ELR (cell line): ENCODE results near the gene FBXO28.

Experiments used
- DNase-seq: peaks from one replicate; pipeline ENCODE4 v3.0.0-alpha.2; 2015; ENCODE audit warnings: low read depth

FBXO28 gene

GRCh38 chr1:224157316-224157715, 43.4 kb downstream of the FBXO28 start:
- DNase-seq: no peak

DNA sequence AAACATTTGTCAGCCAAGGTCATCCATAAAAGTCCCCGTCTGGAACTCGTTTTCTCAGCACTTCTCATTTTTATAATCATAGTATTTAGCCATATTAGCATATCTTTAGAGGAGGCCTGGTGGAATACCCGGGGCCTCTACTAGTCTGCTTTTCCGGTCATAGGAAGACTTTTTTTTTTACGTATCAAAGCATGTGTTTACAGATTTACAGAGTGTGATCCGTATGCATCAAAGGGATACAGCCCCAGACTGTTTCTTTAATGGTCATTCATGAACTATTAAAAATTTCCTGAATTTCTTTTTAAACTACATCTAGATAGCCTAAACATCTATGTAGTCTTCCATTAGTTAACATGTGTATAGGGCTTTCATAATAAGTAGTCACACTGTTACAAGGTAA, 45.6 kb downstream of the FBXO28 start:
- DNase-seq: no peak

DNA sequence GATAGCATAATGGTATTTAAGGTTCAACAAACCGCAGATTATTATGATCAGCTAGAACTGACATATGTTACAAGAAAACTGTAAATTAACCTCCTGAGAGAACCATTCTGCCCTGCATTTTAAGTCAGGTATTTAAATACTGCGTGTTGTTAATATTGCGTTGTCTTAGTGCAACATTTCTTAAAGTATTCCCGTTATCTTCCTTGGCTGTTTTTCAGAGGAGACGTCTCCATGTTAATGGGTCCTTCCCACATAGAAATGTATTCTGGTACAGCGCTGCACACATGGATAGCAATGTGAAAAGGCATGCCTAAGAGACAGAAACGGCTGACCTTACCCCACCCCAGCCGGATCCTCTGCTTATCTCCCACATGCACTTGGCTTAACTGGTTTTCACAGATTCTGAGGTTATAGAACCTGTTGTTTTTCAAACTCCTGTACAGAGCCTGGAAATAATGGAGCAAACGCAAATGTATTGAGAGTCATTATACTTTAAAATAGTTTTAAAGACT, 46.3 kb downstream of the FBXO28 start:
- no peak for DNase-seq

DNA sequence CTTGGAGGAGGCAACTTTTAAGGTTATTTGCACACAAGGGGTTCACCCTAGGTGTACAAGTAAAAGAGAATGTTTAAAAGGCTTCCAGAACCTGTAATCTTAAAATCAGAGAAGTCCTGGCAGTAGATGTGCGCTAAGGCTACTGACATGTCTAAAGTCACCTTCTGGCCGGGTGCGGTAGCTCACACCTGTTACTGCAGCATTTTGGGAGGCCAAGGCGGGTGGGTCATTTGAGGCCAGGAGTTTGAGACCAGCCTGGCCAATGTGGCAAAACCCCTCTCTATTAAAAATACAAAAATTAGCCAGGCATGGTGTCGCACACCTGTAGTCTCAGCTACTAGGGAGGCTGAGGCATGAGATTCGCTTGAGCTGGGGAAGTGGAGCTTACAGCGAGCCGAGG, 48.9 kb downstream of the FBXO28 start:
- DNase-seq: no peak

DNA sequence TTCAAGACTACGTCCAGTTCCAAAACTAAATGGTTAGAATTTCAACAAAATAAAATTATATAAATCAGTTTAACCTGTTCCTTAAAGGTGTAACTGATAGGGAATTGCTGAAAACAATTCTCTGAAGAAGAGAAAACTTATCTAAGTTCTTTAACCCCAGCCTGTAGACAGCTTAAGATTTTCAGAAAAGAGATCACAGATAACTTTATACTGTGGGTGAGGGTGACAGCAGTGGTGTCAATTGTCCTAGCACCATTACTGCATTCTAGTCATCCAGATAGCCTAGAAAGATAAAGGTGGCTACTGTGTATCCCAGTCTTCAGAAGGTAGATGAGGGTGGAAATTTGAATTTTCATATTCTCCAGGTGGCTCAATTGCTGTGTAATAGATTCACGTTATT, 49.4 kb downstream of the FBXO28 start:
- DNase-seq: no peak

DNA sequence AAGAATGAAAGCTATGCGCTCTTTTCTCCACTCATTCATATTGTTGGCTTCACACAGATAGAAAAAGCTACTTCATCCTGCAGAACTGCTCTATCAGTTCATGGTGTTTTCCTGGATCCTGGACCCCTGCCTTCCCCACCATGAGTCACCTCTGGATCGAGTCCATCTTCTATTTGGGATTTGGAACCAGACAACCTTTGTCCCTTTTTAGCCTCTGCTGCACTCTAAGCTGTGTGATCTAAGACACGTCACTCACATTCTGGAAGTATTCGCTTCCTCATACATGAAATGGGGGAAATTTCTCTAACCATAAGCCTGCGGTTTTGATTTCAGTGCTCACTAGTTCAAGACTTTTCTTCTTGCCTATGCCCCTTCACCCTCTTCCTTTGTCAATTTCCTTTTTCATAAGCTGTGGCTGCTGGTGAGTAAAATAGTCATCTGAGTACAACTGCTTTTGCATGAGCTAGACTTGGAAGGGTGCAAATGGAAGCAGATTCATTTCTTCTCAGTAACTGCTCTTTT, 55.0 kb downstream of the FBXO28 start:
- DNase-seq: peak; percentile 65

DNA sequence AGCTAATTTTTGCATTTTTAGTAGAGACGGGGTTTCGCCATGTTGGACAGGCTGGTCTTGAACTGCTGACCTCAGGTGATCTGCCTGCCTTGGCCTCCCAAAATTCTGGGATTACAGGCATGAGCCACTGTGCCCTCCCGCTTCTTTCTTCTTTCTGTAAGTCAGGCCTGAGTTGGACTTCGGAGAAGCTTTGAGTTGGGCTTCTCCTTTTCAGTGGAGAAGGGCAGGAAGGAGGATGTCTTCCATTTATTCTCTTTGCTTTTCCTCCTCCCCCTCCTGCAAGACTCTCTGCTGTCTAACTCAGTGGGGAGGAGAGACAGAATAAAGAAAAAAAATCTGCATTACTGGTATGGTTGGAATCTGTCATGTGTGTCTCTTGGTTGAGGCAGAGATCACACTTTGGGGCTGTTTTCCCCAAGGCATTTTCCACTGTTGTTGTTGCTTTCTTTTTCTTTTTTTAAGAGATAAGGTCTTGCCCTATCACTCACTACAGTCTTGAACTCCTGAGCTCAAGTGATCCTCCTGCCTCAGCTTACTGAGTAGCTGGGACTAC, 55.9 kb downstream of the FBXO28 start:
- DNase-seq: no peak

DNA sequence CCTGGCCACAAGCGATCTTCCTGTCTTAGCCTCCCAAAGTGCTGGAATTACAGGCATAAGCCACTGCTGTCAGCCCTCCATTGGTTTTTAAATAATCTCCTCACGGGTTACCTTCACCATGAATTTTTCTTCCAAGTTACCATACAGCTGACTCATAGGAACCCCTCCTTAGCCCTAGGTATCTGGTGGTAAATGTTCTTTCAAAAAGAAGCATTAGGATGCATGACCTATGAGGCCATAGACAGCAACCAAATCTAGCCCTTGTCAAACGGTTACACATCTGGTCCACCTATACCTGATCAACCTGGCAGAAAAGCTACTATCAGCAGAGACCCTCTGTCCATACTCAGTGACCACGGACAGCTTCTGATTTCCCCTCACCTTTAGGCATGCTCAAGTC, 56.4 kb downstream of the FBXO28 start:
- DNase-seq: no peak

DNA sequence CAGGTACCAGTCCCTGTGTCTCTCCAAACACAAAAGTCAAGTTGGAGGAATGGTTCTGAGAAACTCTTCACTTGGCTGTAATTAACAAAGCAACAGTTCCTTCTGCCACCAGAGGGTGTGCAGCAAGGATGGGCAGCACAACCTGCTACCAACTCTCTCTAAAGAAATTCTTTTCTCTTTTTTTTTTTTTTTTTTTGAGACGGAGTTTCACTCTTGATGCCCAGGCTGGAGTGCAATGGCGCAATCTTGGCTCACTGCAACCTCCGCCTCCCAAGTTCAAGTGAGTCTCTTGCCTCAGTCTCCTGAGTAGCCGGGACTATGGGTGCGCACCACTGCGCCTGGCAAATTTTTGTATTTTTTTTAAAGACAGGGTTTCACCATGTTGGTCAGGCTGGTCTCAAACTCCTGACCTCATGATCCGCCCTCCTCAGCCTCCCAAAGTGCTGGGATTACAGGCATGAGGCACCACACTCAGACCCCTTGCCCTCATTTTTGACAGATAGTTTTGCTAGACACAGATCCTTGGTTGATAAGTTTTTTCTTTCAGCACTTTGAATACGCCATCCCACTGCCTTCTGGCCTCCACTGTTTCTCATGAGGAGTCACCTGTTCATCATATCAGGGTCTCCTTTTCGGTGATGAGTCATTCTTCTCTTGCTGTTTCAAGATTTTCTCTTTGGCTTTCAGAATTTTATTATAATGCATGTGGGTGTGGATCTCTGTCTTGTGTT, 57.0 kb downstream of the FBXO28 start:
- DNase-seq: peak; percentile 48

DNA sequence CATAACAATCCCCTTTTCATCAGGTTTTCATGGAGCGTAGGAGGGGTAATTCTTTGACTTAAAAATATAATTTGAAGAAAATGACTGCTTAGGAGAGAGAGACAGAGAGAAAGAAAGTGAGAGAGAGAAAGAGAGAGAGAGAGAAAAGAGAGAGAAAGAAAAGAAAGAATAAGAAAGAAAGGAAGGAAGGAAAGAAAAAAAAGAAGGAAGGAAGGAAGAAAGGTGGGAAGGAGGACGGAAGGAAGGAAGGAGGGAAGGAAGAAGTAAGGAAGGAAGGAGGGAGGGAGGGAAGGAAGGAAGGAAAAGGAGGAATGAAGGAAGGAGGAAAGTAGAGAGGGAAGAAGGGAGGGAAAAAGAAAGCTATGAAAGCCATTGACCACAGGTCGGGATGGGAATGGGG, 58.3 kb downstream of the FBXO28 start:
- no peak for DNase-seq

- peak; percentile 14 for DNase-seq
These were observed 59.6 kb downstream of the FBXO28 start for GRCh38 chr1:224173523-224173922.

DNA sequence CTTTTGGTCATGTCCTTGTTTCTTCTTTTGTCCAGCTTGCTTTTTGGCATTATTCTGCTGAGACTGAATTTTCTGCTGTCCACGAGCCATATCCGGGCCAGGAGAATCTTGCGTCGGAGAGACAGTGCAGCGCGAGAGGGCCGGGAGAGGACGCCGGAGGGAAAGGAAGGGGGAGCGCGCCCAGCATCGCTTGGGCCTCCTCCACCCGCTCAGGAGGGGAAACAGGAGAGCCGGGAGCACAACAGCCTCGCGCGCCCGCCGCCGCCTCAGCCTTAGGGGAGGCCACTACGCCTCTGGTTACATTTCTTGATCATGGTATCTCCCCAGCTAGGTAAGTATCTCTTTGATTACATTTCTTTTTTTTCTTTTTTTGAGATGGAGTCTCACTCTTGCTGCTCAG, 61.7 kb downstream of the FBXO28 start:
- peak; percentile 34 for DNase-seq

DNA sequence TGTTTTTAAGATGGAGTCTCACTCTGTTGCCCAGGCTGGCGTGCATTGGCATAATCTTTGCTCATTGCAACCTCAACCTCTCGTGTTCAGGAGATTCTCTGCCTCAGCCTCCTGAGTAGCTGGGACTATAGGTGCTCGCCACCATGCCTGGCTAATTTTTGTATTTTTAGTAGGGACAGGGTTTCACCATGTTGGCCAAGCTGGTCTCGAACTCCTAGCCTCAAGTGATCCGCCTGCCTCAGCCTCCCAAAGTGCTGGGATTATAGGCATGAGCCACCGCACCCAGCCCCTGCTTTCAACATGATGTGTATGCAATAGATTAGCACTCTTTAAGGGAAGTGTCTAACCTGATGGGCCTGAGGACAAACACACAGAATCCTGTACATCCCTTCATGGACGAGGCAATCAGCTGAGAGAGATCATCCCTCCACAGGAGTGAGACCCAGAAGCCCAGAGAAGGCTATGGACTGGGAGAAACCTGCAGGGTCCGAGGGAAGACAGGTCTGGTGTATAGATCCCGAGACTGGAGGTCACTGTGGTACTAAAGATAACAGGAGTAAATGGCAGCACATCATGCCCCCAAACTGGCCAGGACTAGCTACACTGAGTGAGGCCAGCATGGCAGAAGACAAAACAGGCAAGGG, 63.6 kb downstream of the FBXO28 start:
- DNase-seq: no peak

- DNase-seq: no peak
These were observed 65.0 kb downstream of the FBXO28 start for GRCh38 chr1:224178894-224179293.

GRCh38 chr1:224180783-224181452, 67.0 kb downstream of the FBXO28 start:
- DNase-seq: no peak

GRCh38 chr1:224181453-224181810, 67.5 kb downstream of the FBXO28 start:
- DNase-seq: no peak

GRCh38 chr1:224182057-224182865, 68.3 kb downstream of the FBXO28 start:
- no peak for DNase-seq

DNA sequence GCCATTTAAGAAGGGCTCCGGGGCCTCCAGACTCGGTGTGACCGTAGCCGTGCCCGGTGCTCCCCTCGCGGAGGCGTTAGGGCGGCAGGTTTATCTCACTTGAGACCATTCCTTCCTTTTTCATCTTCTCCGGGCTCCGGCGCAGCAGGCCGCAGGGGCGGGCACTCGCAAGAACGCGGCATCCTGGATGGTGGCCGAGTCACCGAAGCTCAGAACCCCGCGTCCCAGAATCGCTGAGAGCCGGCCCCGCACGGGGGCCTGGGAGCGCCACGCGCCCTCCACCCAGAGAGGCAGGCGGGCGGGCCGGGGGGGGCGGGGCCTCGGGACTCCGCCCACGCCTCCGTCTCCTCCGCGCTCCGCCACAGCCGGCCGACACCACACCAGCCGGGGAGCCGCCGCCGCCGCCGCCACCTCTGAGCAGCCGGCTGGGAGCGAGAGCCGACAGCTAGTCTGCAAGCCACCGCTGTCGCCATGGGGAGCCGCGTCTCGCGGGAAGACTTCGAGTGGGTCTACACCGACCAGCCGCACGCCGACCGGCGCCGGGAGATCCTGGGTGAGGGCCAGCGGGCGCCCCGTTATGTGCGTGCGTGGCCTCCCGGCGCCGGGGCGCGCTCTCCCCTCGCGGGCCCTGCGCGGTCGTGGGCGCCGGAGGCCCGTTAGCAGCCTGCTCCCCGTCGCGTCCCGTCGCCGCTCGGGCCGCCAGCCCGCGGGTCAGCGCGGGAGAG, 69.1 kb downstream of the FBXO28 start, which contains the start of gene DEGS1:
Gene DEGS1 (plus strand): TSS at position 375 of the 725 bp plus-strand sequence. CDS start 97 bp downstream, at position 472.
- peak; percentile 85 for DNase-seq

DNA sequence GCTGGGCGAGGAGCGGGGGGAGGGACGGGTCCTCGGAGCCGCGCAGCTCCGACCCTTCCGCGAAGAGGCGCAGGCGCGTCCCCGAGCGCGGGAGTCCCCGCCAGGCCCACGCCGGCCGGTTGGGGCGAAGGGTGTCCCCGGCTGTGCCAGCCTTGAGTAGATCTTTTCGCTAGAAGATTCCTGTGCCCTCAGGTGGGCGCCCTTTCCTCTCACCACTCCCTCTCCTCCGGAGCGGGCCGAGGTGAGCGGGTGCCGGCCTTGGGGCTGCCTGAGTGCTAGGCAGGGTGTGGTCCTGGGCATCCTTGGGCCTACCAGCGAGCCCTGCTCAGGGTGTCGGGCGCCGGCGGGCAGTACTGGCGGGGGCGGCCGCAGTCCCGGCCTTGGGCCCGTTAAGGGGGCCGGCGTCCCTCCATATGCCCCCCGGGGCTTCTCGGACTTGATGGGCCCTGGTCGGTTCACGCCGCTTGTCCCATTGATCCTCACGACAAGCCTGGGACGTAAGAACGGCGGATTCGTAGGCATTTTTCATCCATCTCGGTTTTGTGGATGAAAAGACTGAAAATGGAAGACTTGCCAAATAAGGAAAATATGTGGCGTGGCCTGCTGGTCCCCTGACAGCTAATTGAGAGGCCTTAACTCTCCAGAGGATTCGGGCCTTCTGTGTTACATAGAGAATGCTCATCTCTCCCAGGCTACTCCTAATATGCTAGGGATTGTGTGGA, 69.8 kb downstream of the FBXO28 start:
- peak; percentile 70 for DNase-seq

- DNase-seq: no peak
These were observed 71.3 kb downstream of the FBXO28 start for GRCh38 chr1:224185208-224185607.
